Measurements from ENCODE around the gene DEDD. TPM values are rescaled to one million over a fixed set of nuclear protein-coding genes. Genes with fewer than 3 reads are reported as not detected.

The DEDD gene
- total RNA-seq, 1 experiment from 2014 or later: 33.8 TPM

DNA sequence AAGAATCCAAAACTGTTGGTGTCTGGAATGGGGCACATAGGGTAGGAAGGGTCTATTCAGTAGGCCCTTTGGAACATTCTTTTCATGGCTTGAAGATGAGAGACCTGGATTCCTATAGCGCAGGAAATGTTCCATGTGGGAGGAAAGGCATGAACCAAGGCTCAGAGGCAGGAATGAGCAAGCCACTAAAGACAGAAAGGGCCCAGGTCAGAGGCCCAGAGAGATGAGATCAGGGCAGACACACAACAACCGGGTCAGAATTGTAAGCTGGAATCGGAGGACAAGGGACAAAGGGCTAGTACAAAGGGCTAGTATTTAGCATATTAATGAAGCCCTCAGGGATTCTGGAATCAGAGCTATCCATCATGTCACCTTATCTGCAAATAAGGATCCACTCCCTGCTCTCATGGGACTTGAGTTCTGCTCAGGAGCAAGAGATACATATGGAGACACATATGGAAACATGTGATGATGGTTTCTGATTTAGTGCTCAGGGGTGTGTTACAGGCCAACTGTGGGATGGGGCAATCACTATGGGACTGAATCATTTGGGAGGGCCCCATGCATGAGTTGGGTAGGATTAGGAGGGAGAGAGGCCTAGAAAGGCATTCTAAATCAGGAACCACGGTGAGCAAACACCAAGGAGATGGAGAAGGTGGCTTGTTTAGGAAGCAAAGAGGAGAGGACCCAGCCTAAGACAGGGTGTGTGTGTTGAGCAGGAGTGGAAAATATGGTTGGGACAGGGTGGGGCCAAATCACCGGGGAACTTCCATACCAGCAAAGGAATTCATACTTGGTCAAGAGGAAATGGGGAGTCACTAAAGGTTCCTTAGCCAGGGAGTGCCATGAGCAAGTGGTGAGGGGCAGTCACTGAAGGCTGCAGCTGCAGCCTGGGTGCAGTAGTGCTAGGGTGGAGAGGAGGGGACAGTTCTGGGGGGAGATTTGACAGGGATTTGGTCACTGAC is 51.7 kb downstream of the DEDD start:
- no peak for DNase-seq
- intact Hi-C loops (cut with micrococcal nuclease; ENCODE audit: unreplicated experiment): no loop called here
- ChIA-PET POLR2A (no interaction called here), CTCF (interaction anchor here (1.2 kb wide), 1 partner anchor 13 kb away, joined by 6 read pairs; no protein-coding TSS in a partner anchor)
- no TSS peak for BruUV-seq (replicated peaks)
- Histone ChIP-seq H3K9me3 (no peaks in the 10 kb centered on the region), H3K4me3 (ENCODE audit: low read depth, low read length) (no peak overlapping the region), H3K36me3 (ENCODE audit: control insufficient read depth, insufficient read depth, low read length) (no peaks in the 10 kb centered on the region), H3K27me3 (replicated peaks; ENCODE audit: control insufficient read depth, insufficient read depth, low read length) (no peaks in the 10 kb centered on the region), H3K4me1 (peaks cover 43% of the 10 kb centered on the region)
- H3K27ac Mint-ChIP-seq (ENCODE audit: unreplicated experiment): no peak overlapping the region
- no peak overlapping the region for H3K4me3 Mint-ChIP-seq (ENCODE audit: unreplicated experiment)
- H3K36me3 Mint-ChIP-seq (ENCODE audit: insufficient read depth, unreplicated experiment): peaks cover 7% of the 10 kb centered on the region
- H3K4me1 Mint-ChIP-seq (ENCODE audit: low read depth, unreplicated experiment): peaks cover 37% of the 10 kb centered on the region
- TF ChIP-seq, protein P1, sequence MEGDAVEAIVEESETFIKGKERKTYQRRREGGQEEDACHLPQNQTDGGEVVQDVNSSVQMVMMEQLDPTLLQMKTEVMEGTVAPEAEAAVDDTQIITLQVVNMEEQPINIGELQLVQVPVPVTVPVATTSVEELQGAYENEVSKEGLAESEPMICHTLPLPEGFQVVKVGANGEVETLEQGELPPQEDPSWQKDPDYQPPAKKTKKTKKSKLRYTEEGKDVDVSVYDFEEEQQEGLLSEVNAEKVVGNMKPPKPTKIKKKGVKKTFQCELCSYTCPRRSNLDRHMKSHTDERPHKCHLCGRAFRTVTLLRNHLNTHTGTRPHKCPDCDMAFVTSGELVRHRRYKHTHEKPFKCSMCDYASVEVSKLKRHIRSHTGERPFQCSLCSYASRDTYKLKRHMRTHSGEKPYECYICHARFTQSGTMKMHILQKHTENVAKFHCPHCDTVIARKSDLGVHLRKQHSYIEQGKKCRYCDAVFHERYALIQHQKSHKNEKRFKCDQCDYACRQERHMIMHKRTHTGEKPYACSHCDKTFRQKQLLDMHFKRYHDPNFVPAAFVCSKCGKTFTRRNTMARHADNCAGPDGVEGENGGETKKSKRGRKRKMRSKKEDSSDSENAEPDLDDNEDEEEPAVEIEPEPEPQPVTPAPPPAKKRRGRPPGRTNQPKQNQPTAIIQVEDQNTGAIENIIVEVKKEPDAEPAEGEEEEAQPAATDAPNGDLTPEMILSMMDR (IDR thresholded peaks at IDR 0.05; ENCODE audit: insufficient read depth in 1 of 2, low read depth in 1 of 2, low read length in 1 of 2, severe bottlenecking in 1 of 2, unreplicated experiment in 1 of 2): no peak
- no peaks in the 10 kb centered on the region for H3K9me3 Mint-ChIP-seq (ENCODE audit: unreplicated experiment)
- no peaks in the 10 kb centered on the region for H3K27me3 Mint-ChIP-seq (ENCODE audit: insufficient read depth, unreplicated experiment)

DNA sequence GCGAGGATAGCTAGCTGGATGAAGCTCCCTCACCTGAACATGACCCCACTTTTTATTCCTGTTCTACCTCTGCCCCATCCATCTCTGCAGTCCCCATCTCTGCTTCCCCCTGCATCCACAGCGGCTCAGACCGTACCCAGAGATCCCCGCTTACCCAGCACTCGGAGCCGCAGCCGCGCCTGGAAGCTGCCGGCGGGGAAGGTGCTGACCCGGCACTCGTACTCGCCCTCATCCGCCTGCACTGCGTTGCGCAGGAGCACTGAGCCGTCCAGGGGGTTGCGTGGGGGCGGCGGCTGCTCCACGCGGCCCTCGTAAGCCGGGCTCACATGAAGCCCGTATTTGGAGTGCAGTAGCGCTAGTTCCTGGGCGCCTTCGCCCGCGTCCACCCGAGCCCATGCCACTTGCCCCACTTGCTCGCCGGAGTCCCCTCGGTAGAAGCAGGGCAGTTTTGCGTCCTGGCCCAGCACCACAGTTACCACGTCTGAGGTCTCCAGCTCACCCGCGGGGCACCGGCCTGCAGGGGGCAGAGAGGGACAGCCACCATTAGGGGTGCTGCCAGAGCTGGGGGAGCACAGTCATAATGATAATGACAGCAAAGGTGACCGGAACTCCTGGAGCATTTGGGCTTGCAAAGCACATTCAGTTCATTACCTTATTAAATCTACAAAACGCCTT is 52.9 kb downstream of the DEDD start:
- no peak overlapping the region for H3K4me3 Mint-ChIP-seq (ENCODE audit: unreplicated experiment)
- TF ChIP-seq, protein P1 (IDR thresholded peaks at IDR 0.05; ENCODE audit: insufficient read depth in 1 of 2, low read depth in 1 of 2, low read length in 1 of 2, severe bottlenecking in 1 of 2, unreplicated experiment in 1 of 2): no peak
- no TSS peak for BruUV-seq (replicated peaks)
- ChIA-PET CTCF (interaction anchor here (1.2 kb wide), 1 partner anchor 14 kb away, joined by 6 read pairs; no protein-coding TSS in a partner anchor), POLR2A (no interaction called here)
- H3K4me3 ChIP-seq (ENCODE audit: low read depth, low read length): no peak overlapping the region
- intact Hi-C loops (cut with micrococcal nuclease; ENCODE audit: unreplicated experiment): no loop called here
- H3K27ac Mint-ChIP-seq (ENCODE audit: unreplicated experiment): no peak overlapping the region
- peaks cover 34% of the 10 kb centered on the region for H3K4me1 ChIP-seq
- peaks cover 7% of the 10 kb centered on the region for H3K36me3 Mint-ChIP-seq (ENCODE audit: insufficient read depth, unreplicated experiment)
- DNase-seq: no peak
- H3K4me1 Mint-ChIP-seq (ENCODE audit: low read depth, unreplicated experiment): peaks cover 28% of the 10 kb centered on the region
- H3K27me3 ChIP-seq (replicated peaks; ENCODE audit: control insufficient read depth, insufficient read depth, low read length): no peaks in the 10 kb centered on the region
- H3K9me3 Mint-ChIP-seq (ENCODE audit: unreplicated experiment): no peaks in the 10 kb centered on the region
- H3K9me3 ChIP-seq: no peaks in the 10 kb centered on the region
- no peaks in the 10 kb centered on the region for H3K36me3 ChIP-seq (ENCODE audit: control insufficient read depth, insufficient read depth, low read length)
- no peaks in the 10 kb centered on the region for H3K27me3 Mint-ChIP-seq (ENCODE audit: insufficient read depth, unreplicated experiment)

- CTCF ChIA-PET: no interaction called here
- Mint-ChIP-seq H3K9me3 (ENCODE audit: unreplicated experiment) (no peaks in the 10 kb centered on the region), H3K36me3 (ENCODE audit: insufficient read depth, unreplicated experiment) (peaks cover 4% of the 10 kb centered on the region), H3K4me3 (ENCODE audit: unreplicated experiment) (no peak overlapping the region), H3K27me3 (ENCODE audit: insufficient read depth, unreplicated experiment) (no peaks in the 10 kb centered on the region), H3K4me1 (ENCODE audit: low read depth, unreplicated experiment) (peaks cover 14% of the 10 kb centered on the region), H3K27ac (ENCODE audit: unreplicated experiment) (no peak overlapping the region)
- POLR2A ChIA-PET: no interaction called here
- intact Hi-C loops (cut with micrococcal nuclease; ENCODE audit: unreplicated experiment): no loop called here
- TF ChIP-seq, protein P1 (IDR thresholded peaks at IDR 0.05; ENCODE audit: insufficient read depth in 1 of 2, low read depth in 1 of 2, low read length in 1 of 2, severe bottlenecking in 1 of 2, unreplicated experiment in 1 of 2): no peak
- H3K4me1 ChIP-seq: peaks cover 12% of the 10 kb centered on the region
- H3K4me3 ChIP-seq (ENCODE audit: low read depth, low read length): no peak overlapping the region
- BruUV-seq (replicated peaks): no TSS peak
- no peaks in the 10 kb centered on the region for H3K27me3 ChIP-seq (replicated peaks; ENCODE audit: control insufficient read depth, insufficient read depth, low read length)
- DNase-seq: no peak
- no peaks in the 10 kb centered on the region for H3K9me3 ChIP-seq
- no peaks in the 10 kb centered on the region for H3K36me3 ChIP-seq (ENCODE audit: control insufficient read depth, insufficient read depth, low read length)
Measured at GRCh38 chr1:161077426-161077825, 55.0 kb downstream of the DEDD start.

All from Caco-2 (cell line).